ENCODE results near the gene ESM1. TPM values are rescaled to one million over a fixed set of nuclear protein-coding genes. Genes with fewer than 3 reads are reported as not detected.
A peak's percentile ranks its signal among the peaks of the same experiment; 100 is the strongest.

The ESM1 gene
- total and polyA plus RNA-seq, 2 donors (not counting 3 experiments of a cell fraction or from before 2014, with no cell fraction given), result 214 to 577 TPM

GRCh38 chr5:54944364-54944763, 41.0 kb downstream of the ESM1 start:
- no TSS peak for BruUV-seq (replicated peaks)
- H2AFZ ChIP-seq (ENCODE audit: low read depth, low read length), result no peak overlapping the region
- no peaks in the 10 kb centered on the region for H3K9me1 ChIP-seq (replicated peaks; ENCODE audit: control insufficient read depth, extremely low read depth, insufficient read depth, low read length)
- peak; percentile 75 for DNase-seq (ENCODE audit: low read depth, low spot score)
- H3K9me3 ChIP-seq (replicated peaks; ENCODE audit: control insufficient read depth, insufficient read depth, low read length), result no peaks in the 10 kb centered on the region
- H3K27me3 ChIP-seq (ENCODE audit: control insufficient read depth in 2 of 2, insufficient read depth in 2 of 2, low read length in 2 of 2), result no peaks in the 10 kb centered on the region
- FAIRE-seq, result peak; percentile 24
- ChIA-PET POLR2A (interaction anchor here (0.7 to 1.6 kb wide), 3 partner anchors 38 to 41 kb away, joined by 3 to 6 read pairs (median 4); partner anchors contain the start of gene ESM1), CTCF (interaction anchor here (0.6 to 5.0 kb wide), 63 partner anchors 9 to 454 kb away, joined by 3 to 180 read pairs (median 5); partner anchors contain the start of genes ESM1, GPX8 and GZMK)
- dilution Hi-C loops (cut with MboI; ENCODE audit: extremely low pct_ligation_motif_present, low sequenced_read_pairs), result no loop called here
- H3K4me2 ChIP-seq (ENCODE audit: insufficient read depth, low read length), result no peak overlapping the region
- peaks cover 10% of the 10 kb centered on the region for H3K4me1 ChIP-seq (ENCODE audit: control insufficient read depth, extremely low read depth, insufficient read depth, low read length)
- H3K27ac ChIP-seq (ENCODE audit: insufficient read depth, low read depth, low read length), result no peak overlapping the region
- no peaks in the 10 kb centered on the region for H4K20me1 ChIP-seq (replicated peaks; ENCODE audit: control insufficient read depth, extremely low read depth, insufficient read depth, low read length)
- no peak overlapping the region for H3K4me3 ChIP-seq (replicated peaks in 1 of 3; ENCODE audit: insufficient read depth in 1 of 3, low read depth in 1 of 3, low read length in 3 of 3)
- no peak overlapping the region for H3K9ac ChIP-seq (replicated peaks; ENCODE audit: extremely low read depth, insufficient read depth, low read length)
- H3K79me2 ChIP-seq (ENCODE audit: control insufficient read depth, insufficient read depth, low read length), result no peaks in the 10 kb centered on the region
- H3K36me3 ChIP-seq (ENCODE audit: control insufficient read depth in 2 of 2, extremely low read depth in 1 of 2, insufficient read depth in 2 of 2, low read length in 2 of 2), result no peaks in the 10 kb centered on the region
- TF ChIP-seq CTCF (IDR thresholded peaks at IDR 0.05; ENCODE audit: extremely low read depth in 1 of 2, insufficient read depth in 1 of 2, low read depth in 1 of 2, low read length in 2 of 2) (peak; percentile 44 to 55), MAX (IDR thresholded peaks at IDR 0.05; ENCODE audit: insufficient read depth, insufficient read length) (no peak)
- intact Hi-C loops (cut with micrococcal nuclease), result loop anchor here (1.0 kb wide), 1 partner anchor 202 kb away; no protein-coding TSS in a partner anchor

GRCh38 chr5:54942064-54942778, 43.2 kb downstream of the ESM1 start:
- FAIRE-seq (no peak), DNase-seq (ENCODE audit: low read depth, low spot score) (peak; percentile 80)
- Histone ChIP-seq H3K4me1 (ENCODE audit: control insufficient read depth, extremely low read depth, insufficient read depth, low read length) (peaks cover 10% of the 10 kb centered on the region), H3K79me2 (ENCODE audit: control insufficient read depth, insufficient read depth, low read length) (no peaks in the 10 kb centered on the region), H3K9me3 (replicated peaks; ENCODE audit: control insufficient read depth, insufficient read depth, low read length) (no peaks in the 10 kb centered on the region), H2AFZ (ENCODE audit: low read depth, low read length) (peak overlapping the region; percentile 58), H3K27me3 (ENCODE audit: control insufficient read depth in 2 of 2, insufficient read depth in 2 of 2, low read length in 2 of 2) (no peaks in the 10 kb centered on the region), H3K27ac (ENCODE audit: insufficient read depth, low read depth, low read length) (peak overlapping the region; percentile 49), H4K20me1 (replicated peaks; ENCODE audit: control insufficient read depth, extremely low read depth, insufficient read depth, low read length) (no peaks in the 10 kb centered on the region), H3K4me3 (replicated peaks in 1 of 3; ENCODE audit: insufficient read depth in 1 of 3, low read depth in 1 of 3, low read length in 3 of 3) (no peak overlapping the region), H3K9me1 (replicated peaks; ENCODE audit: control insufficient read depth, extremely low read depth, insufficient read depth, low read length) (no peaks in the 10 kb centered on the region), H3K9ac (replicated peaks; ENCODE audit: extremely low read depth, insufficient read depth, low read length) (no peak overlapping the region), H3K4me2 (ENCODE audit: insufficient read depth, low read length) (no peak overlapping the region), H3K36me3 (ENCODE audit: control insufficient read depth in 2 of 2, extremely low read depth in 1 of 2, insufficient read depth in 2 of 2, low read length in 2 of 2) (no peaks in the 10 kb centered on the region)
- dilution Hi-C loops (cut with MboI; ENCODE audit: extremely low pct_ligation_motif_present, low sequenced_read_pairs), result no loop called here
- CTCF ChIA-PET, result interaction anchor here (2.4 to 5.0 kb wide), 9 partner anchors 18 to 216 kb away, joined by 7 to 180 read pairs (median 99); partner anchors contain the start of genes ESM1, GPX8 and GZMK
- intact Hi-C loops (cut with micrococcal nuclease), result loop anchor here (1.0 kb wide), 5 partner anchors 28 to 213 kb away; partner anchors contain the start of gene ESM1
- BruUV-seq (replicated peaks), result no TSS peak
- POLR2A ChIA-PET, result no interaction called here
- TF ChIP-seq JUN (IDR thresholded peaks at IDR 0.05; ENCODE audit: borderline replicate concordance, insufficient read depth, insufficient read length, low read depth) (peak; percentile 84), MAX (IDR thresholded peaks at IDR 0.05; ENCODE audit: insufficient read depth, insufficient read length) (no peak)
